Right lobe of liver (tissue), 6 donors: Measurements from ENCODE around the gene ATL2. TPM values are rescaled to one million over a fixed set of nuclear protein-coding genes. Genes with fewer than 3 reads are reported as not detected.

Experiments used
- ATAC-seq, 4 donors: fragments of 200-7000 bp; cut with Tn5 transposase; one replicate each; pipeline ENCODE4 v1.9.1; 2020; ENCODE audit warnings: mild to moderate bottlenecking in 4 of 4, moderate library complexity in 4 of 4
- DNase-seq, 3 donors: peaks; one replicate each; pipeline ENCODE4 v3.0.0-alpha.2; 2020
- H3K27ac ChIP-seq, 3 donors: fragments of 200-600 bp; one replicate each; pipeline ENCODE4 v1.8.0; 2022
- H3K27me3 ChIP-seq, 2 donors: fragments of 200-600 bp; one replicate each; pipeline ENCODE4 v1.8.0; 2022
- H3K36me3 ChIP-seq, 4 donors: fragments of 200-600 bp; sonication (generic) in 1 of 4; one replicate each; pipeline versions ENCODE4 v1.5.1 to v1.8.0; 2017 to 2022; ENCODE audit warnings: control low read depth in 1 of 4
- H3K4me1 ChIP-seq, 4 donors: fragments of 200-600 bp; sonication (generic) in 1 of 4; one replicate each; pipeline versions ENCODE4 v1.5.1 to v1.8.0; 2017 to 2022; ENCODE audit warnings: control low read depth in 1 of 4
- H3K4me3 ChIP-seq, 3 donors: fragments of 200-600 bp; one replicate each; pipeline ENCODE4 v1.8.0; 2022
- H3K9me3 ChIP-seq, 4 donors: fragments of 200-600 bp; sonication (generic) in 1 of 4; one replicate each; pipeline versions ENCODE4 v1.5.1 to v1.8.0; 2017 to 2022; ENCODE audit warnings: control low read depth in 1 of 4
- CTCF ChIP-seq, 4 donors: fragments of 200-600 bp in 3 of 4; fragments of 450-650 bp in 1 of 4; IDR thresholded peaks; one replicate each; pipeline versions ENCODE4 v1.5.1 to v1.8.0; 2016 to 2022; ENCODE audit warnings: antibody characterized with exemption in 4 of 4, mild to moderate bottlenecking in 2 of 4
- POLR2A ChIP-seq: fragments of 450-650 bp; IDR thresholded peaks from one replicate; pipeline ENCODE4 v1.6.1; 2017; ENCODE audit warnings: antibody characterized with exemption, mild to moderate bottlenecking
- WGBS: methylation state at CpG from one replicate; pipeline ENCODE4 v1.1.6; 2018; ENCODE audit warnings: low coverage, low lambda C conversion rate; ENCODE audit not compliant: insufficient coverage; ENCODE audit errors: missing lambda C conversion rate; 5-methylcytosine and 5-hydroxymethylcytosine counted together
- intact Hi-C, 2 donors: fragments of 100-400 bp; cut with DNase I; formaldehyde crosslinking; loops; one replicate each; pipeline versions ENCODE4 v1.11.2 to v1.14.1; 2022
- total RNA-seq, 6 experiments: library from RNA; depleted of rRNA in 2 of 6; stranded (reverse); fragments of >200 nt in 2 of 6; fragmentation: NEBNext Ultra II Directional in 3 of 6; extraction: Animal tissue kit (Norgen Biotek cat#: 25700) in 3 of 6; gene quantifications; one replicate each; pipeline versions ENCODE4 v1.1.0 to v1.2.4, GENCODE V29; 2016 to 2023
- donor health status: DM: no; HTN: yes; CAD: no.
- donor health status: DM: no; HTN: no; CAD: no.
- donor health status: DM: no; HTN: no; CAD: no.
- donor health status: DM: no; HTN: yes; CAD: no.
- donor health status: DM: no; HTN: yes; CAD: no.

ATL2 gene
- total RNA-seq, 6 experiments from 2014 or later = 39.1 to 57.5 (median 46.3) TPM

- intact Hi-C loops = no loop called here
- TF ChIP-seq CTCF (IDR thresholded peaks at IDR 0.05) = no peak
- H3K27me3 ChIP-seq = no peaks in the 10 kb centered on the region
- no peaks in the 10 kb centered on the region for H3K4me1 ChIP-seq
- H3K9me3 ChIP-seq = no peaks in the 10 kb centered on the region
- 88% methylated on average over 4 of the region's 4 CpGs for WGBS
- no peaks in the 10 kb centered on the region for H3K36me3 ChIP-seq
- ATAC-seq = no peak
- no peak overlapping the region for H3K27ac ChIP-seq
- no peak for DNase-seq
- H3K4me3 ChIP-seq = no peak overlapping the region
Measured at GRCh38 chr2:38267270-38267925, 109.7 kb downstream of the ATL2 start.

- intact Hi-C loops = no loop called here
- H3K4me3 ChIP-seq = no peak overlapping the region
- no peaks in the 10 kb centered on the region for H3K27me3 ChIP-seq
- ATAC-seq = no peak
- TF ChIP-seq POLR2A = no peak
- no peak for TF ChIP-seq CTCF (IDR thresholded peaks at IDR 0.05)
- no peaks in the 10 kb centered on the region for H3K4me1 ChIP-seq
- no peak overlapping the region for H3K27ac ChIP-seq
- 92% methylated on average over 3 of the region's 3 CpGs for WGBS
- H3K9me3 ChIP-seq = no peaks in the 10 kb centered on the region
- no peak for DNase-seq
- no peaks in the 10 kb centered on the region for H3K36me3 ChIP-seq
Measured at GRCh38 chr2:38266382-38267061, 110.6 kb downstream of the ATL2 start.

- intact Hi-C loops = no loop called here
- no peaks in the 10 kb centered on the region for H3K27me3 ChIP-seq
- no peaks in the 10 kb centered on the region for H3K4me1 ChIP-seq
- H3K36me3 ChIP-seq = no peaks in the 10 kb centered on the region
- no peak overlapping the region for H3K27ac ChIP-seq
- peak in 1 of 4 donors; percentile 44 for ATAC-seq
- no peaks in the 10 kb centered on the region for H3K9me3 ChIP-seq
- TF ChIP-seq CTCF (IDR thresholded peaks at IDR 0.05) (no peak), POLR2A (no peak)
- H3K4me3 ChIP-seq = no peak overlapping the region
- WGBS = 56% methylated on average over 3 of the region's 3 CpGs
- DNase-seq = no peak
Measured at GRCh38 chr2:38265461-38265860, 111.6 kb downstream of the ATL2 start.

- intact Hi-C loops = no loop called here
- no peak for DNase-seq
- 34% methylated on average over 4 of the region's 4 CpGs for WGBS
- Histone ChIP-seq H3K4me3 (no peak overlapping the region), H3K9me3 (no peaks in the 10 kb centered on the region), H3K27me3 (no peaks in the 10 kb centered on the region), H3K4me1 (no peaks in the 10 kb centered on the region), H3K36me3 (no peaks in the 10 kb centered on the region), H3K27ac (no peak overlapping the region)
- ATAC-seq = peak in 1 of 4 donors; percentile 28
- TF ChIP-seq CTCF (IDR thresholded peaks at IDR 0.05) = no peak
- no peak for TF ChIP-seq POLR2A
Measured at GRCh38 chr2:38264396-38265221, 112.5 kb downstream of the ATL2 start.
